Loucy (cell line): ENCODE measurements around the gene SLC7A11.

Experiments
- EZH2phosphoT487 ChIP-seq: fragments of 200-600 bp; IDR thresholded peaks from 2 replicates; pipeline ENCODE4 v1.6.1; 2018; ENCODE audit warnings: antibody characterized with exemption, mild to moderate bottlenecking, moderate library complexity, borderline replicate concordance
- TF ChIP-seq, protein P1 (sequence below): fragments of 200-600 bp; sonication (generic); conservative IDR thresholded peaks from 2 replicates; pipeline ENCODE4 v1.5.1; 2014; ENCODE audit warnings: mild to moderate bottlenecking, antibody characterized with exemption, low read length

DNA sequence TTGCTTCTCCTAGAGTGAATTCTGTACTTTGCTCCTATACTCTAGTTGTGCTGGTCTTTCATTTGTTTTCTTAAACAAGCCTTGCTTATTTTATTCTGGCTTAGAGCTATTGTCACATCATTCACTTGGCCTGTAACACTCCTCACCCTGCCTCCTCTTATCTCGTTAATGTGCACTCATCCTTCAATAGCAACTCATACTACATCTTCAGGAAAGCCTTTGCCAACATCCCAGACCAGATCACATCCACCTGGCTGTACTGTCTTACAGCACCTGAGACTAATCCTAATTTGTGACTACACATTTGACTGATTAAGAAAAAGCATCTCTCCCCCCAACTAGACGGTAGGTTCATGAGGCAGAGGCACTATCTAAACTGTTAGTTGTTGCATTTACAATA, 80.8 kb downstream of the SLC7A11 start:
- TF ChIP-seq, protein P1, sequence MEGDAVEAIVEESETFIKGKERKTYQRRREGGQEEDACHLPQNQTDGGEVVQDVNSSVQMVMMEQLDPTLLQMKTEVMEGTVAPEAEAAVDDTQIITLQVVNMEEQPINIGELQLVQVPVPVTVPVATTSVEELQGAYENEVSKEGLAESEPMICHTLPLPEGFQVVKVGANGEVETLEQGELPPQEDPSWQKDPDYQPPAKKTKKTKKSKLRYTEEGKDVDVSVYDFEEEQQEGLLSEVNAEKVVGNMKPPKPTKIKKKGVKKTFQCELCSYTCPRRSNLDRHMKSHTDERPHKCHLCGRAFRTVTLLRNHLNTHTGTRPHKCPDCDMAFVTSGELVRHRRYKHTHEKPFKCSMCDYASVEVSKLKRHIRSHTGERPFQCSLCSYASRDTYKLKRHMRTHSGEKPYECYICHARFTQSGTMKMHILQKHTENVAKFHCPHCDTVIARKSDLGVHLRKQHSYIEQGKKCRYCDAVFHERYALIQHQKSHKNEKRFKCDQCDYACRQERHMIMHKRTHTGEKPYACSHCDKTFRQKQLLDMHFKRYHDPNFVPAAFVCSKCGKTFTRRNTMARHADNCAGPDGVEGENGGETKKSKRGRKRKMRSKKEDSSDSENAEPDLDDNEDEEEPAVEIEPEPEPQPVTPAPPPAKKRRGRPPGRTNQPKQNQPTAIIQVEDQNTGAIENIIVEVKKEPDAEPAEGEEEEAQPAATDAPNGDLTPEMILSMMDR: no peak
- no peak for TF ChIP-seq EZH2phosphoT487
